ENCODE measurements around the gene WDR11.

The WDR11 gene

DNA sequence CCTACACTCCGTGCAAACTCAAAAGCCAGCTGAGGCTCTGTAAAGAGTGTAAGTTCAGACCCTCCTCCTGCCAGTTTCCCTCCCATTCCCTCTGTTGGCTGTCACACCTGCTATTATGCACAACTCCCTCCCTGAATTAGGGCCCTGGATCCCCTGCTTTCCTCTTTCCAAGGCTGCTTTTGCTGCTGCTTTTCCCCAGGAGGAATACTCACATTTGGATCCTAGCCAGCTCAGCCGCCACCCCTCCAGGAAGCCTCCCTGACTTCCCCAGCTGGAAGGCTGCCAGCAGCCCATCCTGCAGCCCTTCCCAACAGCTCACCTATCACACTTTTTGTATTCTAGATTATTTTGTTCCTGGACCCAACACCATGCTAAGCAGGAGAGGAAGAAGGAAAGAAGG is 40.9 kb upstream of the WDR11 start:
- no peak for DNase-seq (ENCODE audit: low read depth)
- no peak for TF ChIP-seq CTCF (conservative IDR thresholded peaks at IDR 0.05; ENCODE audit: control insufficient read depth, insufficient read depth, low read depth, low read length)
- H3K4me3 ChIP-seq (ENCODE audit: control insufficient read depth, low read depth, low read length), result no peak overlapping the region

- no peak overlapping the region for H3K4me3 ChIP-seq (ENCODE audit: control insufficient read depth, low read depth, low read length)
- TF ChIP-seq CTCF (conservative IDR thresholded peaks at IDR 0.05; ENCODE audit: control insufficient read depth, insufficient read depth, low read depth, low read length), result no peak
- no peak for DNase-seq (ENCODE audit: low read depth)
Observed at GRCh38 chr10:120813085-120813484, 38.1 kb upstream of the WDR11 start.

DNA sequence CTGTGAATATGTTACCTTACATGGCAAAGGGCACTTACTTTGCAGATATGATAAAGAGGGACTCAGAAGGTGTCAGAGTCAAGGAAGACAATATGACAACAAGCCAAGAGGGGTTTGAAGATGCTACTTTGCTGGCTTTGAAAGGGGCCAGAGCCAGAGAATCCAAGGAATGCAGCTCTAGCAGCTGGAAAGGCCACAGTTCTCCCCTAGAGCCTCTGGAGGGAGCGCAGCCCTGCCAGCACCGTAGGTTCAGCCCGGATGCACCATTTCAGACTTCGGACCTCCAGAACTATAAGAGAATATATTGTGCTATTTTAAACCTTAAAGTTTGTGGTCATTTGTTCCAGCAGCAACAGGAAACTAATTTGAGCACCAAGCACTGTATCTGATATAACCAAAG is 32.9 kb upstream of the WDR11 start:
- no peak for TF ChIP-seq CTCF (conservative IDR thresholded peaks at IDR 0.05; ENCODE audit: control insufficient read depth, insufficient read depth, low read depth, low read length)
- H3K4me3 ChIP-seq (ENCODE audit: control insufficient read depth, low read depth, low read length), result no peak overlapping the region
- DNase-seq (ENCODE audit: low read depth), result no peak

- no peak for DNase-seq (ENCODE audit: low read depth)
- H3K4me3 ChIP-seq (ENCODE audit: control insufficient read depth, low read depth, low read length), result no peak overlapping the region
- TF ChIP-seq CTCF (conservative IDR thresholded peaks at IDR 0.05; ENCODE audit: control insufficient read depth, insufficient read depth, low read depth, low read length), result no peak
Observed at GRCh38 chr10:120819366-120819765, 31.8 kb upstream of the WDR11 start.

DNA sequence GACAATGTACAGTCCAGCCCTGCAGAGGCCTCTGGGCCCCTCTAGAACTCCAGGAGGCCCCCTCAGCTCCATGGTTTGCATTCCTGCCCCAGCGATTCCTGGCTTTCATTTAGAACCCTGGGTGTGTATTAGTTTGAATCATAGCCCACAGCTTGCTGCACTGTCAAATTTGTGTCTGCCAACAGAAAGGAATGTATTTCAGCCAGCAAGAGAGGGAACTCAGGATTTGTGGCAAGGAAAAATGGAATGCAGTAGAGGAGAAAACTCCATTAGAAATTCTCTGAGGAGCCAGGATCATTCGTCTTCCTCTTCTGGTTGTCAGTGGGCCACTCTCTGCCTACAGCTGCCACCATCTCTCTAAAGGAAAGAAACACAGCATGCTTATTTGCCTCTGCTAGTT is 27.9 kb upstream of the WDR11 start:
- DNase-seq (ENCODE audit: low read depth), result no peak
- H3K4me3 ChIP-seq (ENCODE audit: control insufficient read depth, low read depth, low read length), result no peak overlapping the region
- TF ChIP-seq CTCF (conservative IDR thresholded peaks at IDR 0.05; ENCODE audit: control insufficient read depth, insufficient read depth, low read depth, low read length), result no peak

GRCh38 chr10:120824881-120825309 is 26.3 kb upstream of the WDR11 start:
- peak; percentile 26 for TF ChIP-seq CTCF (conservative IDR thresholded peaks at IDR 0.05; ENCODE audit: control insufficient read depth, insufficient read depth, low read depth, low read length)
- DNase-seq (ENCODE audit: low read depth), result peak; percentile 4
- no peak overlapping the region for H3K4me3 ChIP-seq (ENCODE audit: control insufficient read depth, low read depth, low read length)
